ENCODE data around the gene CYP21A2.
"Not testable (repeated sequence)": the region's sequence is repeated elsewhere in the genome, so short reads cannot be mapped to it uniquely, and the experiment has no call there.

CYP21A2 gene

DNA sequence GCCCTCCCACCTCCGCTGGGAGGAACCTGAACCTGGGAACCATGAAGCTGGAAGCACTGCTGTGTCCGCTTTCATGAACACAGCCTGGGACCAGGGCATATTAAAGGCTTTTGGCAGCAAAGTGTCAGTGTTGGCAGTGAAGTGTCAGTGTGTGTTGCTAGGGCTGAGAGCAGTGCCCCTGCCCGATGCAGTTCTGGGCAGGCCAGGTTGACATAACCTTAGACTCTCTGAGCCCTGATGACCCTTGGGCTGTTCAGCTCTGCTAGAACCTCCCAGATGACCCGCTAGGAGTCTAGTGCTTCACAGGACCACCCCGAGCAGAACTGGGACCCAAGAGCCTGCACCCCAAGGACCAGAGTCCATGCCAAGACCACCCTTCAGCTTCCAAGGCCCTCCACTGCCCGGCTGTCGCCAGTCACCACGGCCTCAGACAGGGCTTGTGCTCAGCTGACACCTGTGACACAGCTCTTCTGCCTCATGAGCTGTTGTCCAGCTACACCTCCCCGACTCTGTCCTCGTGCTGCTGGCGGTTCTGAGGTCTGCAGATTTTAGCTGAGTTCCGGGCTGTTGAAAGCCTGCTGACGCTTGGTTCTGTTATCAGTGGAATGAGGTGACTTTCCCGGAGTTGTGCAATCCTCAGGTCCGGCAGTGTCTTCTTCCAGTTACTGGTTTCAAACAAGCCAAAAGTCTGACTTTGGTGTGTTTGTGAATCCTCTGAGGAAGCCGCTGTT, 2.8 kb upstream of the CYP21A2 start:
- not testable (repeated sequence) for DNase-seq

DNA sequence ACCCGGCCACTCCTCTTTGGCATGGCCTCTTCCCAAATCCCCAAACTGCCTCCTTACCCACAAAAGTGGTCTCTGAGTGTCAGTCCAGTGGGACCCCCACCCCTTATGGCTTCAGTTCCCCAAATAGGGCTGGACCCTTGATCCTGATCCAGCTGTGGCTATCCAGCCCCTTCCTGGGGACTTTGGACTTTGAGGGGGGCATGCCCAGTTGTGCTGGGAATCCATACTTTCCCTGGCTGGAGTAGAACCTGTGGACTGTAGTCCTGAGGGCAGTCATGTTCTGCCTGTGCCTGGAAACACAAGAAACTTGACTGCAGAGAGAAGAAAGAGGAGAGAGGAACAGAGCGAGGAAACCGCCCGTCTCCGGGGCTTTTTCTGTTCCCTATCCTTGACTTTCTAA, 1.1 kb upstream of the CYP21A2 start:
- not testable (repeated sequence) for DNase-seq

DNA sequence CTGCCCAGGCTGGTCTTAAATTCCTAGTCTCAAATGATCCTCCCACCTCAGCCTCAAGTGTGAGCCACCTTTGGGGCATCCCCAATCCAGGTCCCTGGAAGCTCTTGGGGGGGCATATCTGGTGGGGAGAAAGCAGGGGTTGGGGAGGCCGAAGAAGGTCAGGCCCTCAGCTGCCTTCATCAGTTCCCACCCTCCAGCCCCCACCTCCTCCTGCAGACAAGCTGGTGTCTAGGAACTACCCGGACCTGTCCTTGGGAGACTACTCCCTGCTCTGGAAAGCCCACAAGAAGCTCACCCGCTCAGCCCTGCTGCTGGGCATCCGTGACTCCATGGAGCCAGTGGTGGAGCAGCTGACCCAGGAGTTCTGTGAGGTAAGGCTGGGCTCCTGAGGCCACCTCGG, 663 bp downstream of the CYP21A2 start:
- not testable (repeated sequence) for DNase-seq

DNA sequence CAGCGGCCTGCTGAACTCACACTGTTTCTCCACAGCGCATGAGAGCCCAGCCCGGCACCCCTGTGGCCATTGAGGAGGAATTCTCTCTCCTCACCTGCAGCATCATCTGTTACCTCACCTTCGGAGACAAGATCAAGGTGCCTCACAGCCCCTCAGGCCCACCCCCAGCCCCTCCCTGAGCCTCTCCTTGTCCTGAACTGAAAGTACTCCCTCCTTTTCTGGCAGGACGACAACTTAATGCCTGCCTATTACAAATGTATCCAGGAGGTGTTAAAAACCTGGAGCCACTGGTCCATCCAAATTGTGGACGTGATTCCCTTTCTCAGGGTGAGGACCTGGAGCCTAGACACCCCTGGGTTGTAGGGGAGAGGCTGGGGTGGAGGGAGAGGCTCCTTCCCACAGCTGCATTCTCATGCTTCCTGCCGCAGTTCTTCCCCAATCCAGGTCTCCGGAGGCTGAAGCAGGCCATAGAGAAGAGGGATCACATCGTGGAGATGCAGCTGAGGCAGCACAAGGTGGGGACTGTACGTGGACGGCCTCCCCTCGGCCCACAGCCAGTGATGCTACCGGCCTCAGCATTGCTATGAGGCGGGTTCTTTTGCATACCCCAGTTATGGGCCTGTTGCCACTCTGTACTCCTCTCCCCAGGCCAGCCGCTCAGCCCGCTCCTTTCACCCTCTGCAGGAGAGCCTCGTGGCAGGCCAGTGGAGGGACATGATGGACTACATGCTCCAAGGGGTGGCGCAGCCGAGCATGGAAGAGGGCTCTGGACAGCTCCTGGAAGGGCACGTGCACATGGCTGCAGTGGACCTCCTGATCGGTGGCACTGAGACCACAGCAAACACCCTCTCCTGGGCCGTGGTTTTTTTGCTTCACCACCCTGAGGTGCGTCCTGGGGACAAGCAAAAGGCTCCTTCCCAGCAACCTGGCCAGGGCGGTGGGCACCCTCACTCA, 1.4 kb downstream of the CYP21A2 start:
- not testable (repeated sequence) for DNase-seq

DNA sequence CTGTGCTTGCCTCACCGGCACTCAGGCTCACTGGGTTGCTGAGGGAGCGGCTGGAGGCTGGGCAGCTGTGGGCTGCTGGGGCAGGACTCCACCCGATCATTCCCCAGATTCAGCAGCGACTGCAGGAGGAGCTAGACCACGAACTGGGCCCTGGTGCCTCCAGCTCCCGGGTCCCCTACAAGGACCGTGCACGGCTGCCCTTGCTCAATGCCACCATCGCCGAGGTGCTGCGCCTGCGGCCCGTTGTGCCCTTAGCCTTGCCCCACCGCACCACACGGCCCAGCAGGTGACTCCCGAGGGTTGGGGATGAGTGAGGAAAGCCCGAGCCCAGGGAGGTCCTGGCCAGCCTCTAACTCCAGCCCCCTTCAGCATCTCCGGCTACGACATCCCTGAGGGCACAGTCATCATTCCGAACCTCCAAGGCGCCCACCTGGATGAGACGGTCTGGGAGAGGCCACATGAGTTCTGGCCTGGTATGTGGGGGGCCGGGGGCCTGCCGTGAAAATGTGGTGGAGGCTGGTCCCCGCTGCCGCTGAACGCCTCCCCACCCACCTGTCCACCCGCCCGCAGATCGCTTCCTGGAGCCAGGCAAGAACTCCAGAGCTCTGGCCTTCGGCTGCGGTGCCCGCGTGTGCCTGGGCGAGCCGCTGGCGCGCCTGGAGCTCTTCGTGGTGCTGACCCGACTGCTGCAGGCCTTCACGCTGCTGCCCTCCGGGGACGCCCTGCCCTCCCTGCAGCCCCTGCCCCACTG, 2.3 kb downstream of the CYP21A2 start:
- not testable (repeated sequence) for DNase-seq

DNA sequence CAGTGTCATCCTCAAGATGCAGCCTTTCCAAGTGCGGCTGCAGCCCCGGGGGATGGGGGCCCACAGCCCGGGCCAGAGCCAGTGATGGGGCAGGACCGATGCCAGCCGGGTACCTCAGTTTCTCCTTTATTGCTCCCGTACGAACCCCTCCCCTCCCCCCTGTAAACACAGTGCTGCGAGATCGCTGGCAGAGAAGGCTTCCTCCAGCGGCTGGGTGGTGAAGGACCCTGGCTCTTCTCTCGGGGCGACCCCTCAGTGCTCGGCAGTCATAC, 2.8 kb downstream of the CYP21A2 start:
- DNase-seq = not testable (repeated sequence)

DNA sequence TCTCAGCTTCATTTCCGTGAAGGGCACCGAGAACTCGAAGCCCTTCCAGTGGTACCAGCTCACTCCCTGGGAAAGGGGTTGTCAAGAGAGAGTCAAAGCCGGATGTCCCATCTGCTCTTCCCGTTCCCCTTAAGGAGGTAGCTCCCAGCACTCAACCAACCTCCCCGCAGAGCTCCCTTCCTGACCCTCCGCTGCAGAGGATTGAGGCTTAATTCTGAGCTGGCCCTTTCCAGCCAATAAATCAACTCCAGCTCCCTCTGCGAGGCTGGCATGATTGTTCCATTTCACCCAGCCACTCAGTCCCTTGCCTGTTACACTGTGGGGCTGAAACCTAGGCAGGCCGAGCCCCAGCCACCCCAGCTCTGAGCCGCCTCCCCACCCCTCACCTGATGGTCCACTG, 3.2 kb downstream of the CYP21A2 start:
- DNase-seq = not testable (repeated sequence)

DNA sequence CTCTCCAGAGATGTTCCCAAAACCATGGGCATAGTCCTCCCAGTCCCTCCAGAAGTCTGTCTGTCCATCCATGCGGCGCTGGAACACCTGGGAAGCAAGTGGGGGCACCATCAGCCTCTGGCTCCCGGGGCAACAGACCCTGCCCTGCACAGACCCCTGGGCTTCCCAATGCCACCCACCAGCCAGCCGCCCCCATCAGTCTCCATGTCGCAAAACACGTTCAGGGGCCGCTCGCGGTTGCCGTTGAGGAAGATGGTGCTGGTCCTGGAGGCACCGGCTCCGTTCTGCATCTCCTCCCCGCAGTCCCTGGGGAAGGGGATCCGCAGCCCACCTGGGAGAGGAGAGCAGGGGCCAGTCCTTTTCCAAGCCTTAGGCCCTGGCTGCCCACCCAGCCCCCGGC, 4.1 kb downstream of the CYP21A2 start:
- not testable (repeated sequence) for DNase-seq

DNA sequence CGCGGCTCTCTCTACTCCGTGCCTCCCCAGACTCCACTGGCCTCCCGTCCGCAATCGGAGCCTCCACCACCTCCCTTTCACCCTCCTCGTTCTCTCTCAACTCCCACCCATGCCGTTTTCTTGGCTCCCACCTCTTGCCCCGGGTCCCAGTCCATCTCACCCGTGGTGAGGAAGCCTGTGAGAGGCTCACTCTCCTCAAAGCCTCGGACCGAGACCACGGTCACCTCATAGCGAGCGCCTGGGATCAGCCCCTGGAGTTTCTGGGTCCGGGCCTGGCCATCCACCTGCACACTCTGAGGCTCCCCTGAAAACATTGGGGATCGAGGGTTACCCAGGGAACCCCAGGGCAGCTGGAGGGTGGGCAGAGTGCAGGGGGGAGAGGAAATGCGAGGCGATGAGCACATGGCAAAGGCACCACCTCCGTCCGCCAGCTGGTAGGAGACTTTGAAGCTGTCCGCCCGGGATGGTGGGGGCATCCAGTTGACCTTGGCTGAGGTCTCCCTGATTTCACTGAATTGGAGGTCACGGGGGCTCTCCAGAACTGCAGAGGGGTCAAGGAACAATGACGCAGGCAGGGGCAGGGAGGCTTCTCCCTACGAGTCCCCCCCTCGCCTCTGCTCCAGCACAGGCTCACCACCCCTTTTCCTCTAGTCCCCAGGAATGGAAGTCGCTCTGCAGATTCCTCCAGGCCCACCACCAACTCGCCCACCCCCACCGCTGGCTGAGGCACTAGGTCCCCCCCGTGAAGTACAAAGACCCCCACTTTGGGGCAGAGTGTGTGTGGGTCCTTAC, 5.6 kb downstream of the CYP21A2 start:
- DNase-seq = not testable (repeated sequence)

DNA sequence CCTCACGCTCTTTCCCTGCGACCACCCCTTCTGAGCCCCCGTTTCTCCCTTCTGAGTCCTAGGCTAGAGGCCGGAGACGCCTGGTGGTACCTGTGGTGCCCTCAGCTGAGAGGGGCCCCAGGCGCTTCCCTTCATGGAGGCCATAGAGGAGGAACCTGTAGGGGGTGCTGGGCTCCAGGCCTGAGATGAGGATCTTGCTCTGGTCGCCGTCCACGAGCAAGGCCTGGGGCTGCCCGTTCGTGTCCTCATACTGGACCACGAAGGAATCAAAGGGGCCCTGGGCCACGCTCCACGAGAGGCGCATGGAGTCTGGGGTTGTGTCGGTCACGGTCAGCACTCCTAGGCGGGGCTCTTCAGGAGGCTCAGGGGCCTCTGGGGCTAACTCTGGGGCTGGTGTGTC, 6.7 kb downstream of the CYP21A2 start:
- DNase-seq = not testable (repeated sequence)

DNA sequence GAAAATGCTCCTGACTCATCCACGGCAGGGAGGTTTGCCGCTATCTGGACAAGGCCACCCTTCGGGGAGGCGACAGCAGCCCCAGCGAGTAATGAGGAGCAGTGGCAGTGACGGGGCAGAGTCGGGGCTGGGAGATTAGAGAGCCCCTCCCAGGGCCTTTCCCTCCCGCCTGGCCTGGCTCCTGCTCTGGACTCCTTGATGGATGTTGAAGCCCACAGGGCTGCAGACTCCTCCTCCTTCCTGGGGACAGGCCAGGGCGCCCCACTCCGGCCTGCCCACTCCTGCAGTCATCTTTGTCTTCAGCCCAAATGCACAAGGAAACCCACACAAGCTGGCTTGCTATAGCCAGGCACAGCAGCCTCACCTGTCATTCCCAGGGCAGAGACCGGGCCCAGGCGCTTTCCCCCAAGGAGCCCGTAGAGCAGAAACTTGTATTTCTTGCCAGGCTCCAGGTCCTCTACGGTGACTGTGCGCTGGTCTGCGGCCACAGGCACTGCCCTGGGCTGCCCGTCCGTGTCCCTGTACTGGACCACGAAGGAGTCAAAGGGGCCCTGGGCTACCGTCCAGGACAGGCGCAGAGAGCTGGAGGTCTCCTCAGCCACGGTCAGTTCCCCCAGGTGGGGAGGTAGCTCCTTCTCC, 7.7 kb downstream of the CYP21A2 start:
- no peak for DNase-seq

DNA sequence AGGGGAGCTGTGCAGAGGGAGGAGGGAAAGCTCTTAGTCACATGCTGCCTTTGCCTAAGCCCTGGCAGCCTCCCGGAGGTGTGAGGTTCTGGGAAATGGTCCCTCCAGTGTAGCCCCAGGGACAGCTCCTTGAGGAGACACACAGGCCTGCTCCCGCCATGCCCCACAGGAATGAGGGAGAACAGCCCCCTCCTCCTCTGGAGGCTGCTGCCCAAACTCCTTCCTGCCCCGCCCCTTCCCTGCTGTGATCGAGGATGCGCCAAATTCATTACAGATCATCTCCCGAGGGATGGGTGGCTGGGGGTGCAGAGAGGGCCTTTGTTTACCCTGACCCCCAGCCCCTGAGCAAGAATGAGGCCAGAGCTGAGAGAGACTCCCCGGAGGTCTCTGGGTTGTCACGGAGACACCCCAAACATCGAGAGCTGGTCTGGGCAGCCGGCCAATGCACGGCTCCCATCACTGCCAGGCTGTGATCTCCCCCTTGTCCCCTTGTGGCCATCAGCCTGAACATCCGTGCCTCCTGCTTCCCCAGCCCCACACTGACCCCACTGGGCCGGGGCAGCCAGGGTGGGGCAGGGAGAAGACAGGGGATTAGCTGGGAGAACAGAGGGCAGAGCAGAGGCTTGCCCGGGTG, 8.4 kb downstream of the CYP21A2 start:
- no peak for DNase-seq

DNA sequence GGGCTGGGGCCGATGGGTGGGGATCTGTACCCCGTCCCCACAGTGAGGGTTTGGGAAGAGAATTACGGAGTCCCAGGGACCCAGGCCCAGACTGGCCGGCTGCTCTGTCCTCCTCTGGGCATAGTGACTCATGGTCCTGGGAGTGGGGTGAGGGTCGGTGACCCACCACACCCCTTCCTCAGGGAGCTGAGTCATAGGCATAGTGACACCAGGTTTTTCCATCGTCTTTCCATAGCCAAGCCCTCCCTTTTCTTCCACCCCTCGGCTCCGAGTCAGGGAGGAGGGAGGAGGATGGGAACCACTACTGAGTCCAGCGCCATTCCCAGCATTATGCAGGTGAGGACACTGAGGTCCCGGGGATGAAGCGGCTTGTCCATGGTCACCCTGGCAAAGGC, 8.9 kb downstream of the CYP21A2 start:
- no peak for DNase-seq

DNA sequence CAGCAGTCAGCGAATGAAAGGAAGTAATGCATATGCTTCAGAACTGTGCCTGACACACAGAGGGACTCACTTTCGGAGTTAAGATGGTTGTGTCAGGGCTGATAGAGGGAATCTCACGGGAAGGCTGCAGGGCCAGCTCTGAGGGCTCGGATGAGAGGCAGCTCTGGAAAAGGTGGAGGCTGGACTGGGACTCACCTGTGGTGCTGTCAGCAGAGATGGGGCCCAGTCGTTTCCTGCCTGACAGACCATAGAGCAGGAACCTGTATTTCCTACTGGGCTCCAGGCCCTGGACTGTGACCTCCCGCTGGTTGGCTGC, 9.3 kb downstream of the CYP21A2 start:
- DNase-seq = no peak

DNA sequence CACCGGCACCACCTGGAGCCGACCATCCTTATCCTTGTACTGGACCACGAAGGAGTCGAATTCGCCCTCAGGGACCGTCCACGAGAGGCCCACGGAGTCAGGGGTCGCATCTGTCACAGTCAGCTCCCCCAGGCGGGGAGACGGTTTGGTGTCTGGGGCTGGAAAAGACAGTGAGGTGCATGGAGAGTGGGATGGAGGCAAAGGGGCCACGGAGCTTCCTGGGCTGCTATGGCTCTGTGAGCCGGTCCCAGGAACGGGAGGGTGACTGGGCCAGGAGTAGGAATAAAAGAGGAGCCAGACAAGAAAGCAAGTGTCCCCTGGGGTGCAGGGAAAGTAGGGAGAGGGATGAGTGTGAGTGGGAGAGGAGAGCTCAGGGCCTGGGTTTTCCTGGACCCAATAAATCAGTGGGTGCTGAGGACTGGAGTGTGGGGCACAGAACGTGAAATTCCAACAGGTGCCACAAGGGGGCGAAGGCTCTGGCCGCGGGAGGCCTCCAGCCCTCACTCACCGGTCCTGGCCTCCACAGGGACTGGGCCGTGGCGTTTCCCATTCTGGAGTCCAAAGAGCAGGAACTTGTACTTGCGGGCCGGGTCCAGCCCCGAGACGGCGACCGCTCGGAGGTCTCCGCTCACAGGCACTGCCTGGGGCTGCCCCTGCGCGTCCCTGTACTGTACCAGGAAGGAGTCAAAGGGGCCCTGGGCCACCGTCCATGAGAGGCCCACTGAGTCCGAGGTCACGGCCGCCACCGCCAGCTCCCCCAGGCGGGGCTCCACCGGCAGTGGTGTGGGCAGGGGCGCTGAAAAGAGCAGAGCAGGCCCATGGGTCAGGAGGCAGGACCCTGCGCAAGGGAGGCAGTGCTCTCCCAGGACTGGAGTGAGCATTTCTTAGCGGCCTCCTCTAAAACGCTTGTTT, 9.9 kb downstream of the CYP21A2 start:
- DNase-seq = no peak

DNA sequence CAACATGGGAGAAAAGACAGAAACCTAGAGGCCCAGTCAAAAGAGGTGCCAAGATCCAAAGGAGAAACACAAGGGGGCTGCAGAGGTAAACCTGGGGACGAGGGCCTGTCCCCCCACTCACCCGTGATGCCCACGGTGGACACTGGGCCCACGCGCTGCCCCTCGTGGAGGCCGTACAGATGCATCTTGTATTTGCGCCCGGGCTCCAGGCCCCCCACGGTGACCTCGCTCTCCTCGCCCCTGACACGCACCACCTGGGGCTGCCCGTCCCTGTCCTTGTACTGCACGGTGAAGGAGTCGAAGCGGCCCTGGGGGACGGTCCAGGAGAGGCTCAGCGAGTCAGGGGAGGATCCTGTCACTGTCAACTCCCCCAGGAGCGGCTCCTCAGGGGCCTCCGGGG, 10.9 kb downstream of the CYP21A2 start:
- not testable (repeated sequence) for DNase-seq

DNA sequence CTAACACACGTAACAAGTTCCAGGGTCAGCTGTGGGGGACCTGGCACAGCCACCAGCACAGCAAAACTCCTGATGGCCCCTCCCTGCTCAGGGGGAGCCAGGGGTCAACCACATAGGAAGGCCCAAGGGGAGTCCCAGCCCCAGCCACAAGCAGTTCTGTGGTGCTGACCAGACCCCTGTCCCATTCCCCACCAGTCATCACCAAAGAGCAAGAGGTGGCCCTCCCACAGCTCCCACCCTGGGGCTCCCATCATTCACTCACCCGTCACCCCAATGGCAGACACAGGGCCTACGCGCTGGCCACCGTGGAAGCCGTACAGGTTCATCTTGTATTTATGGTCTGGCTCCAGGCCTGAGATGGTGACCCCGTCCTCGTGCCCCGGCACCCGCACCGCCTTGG, 11.5 kb downstream of the CYP21A2 start:
- not testable (repeated sequence) for DNase-seq

DNA sequence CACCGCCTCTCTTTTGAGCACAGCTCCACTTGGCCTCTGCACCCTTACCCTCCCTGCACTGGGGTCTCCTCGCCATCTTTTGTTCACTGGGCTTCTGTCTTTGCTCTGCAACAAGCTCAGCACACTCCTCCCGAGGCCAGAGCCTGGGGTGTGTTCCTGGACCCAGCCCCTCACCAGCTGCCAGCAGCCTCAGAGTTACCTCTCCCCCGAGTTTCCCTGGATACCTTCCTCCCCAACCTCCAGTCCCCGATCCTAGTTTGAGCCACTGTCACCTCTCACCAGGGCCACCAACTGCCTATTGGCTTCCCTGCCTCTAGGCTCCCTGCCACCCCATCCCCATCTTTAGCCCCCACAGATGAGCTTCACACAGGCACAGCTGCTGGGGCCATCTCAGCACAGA, 12.3 kb downstream of the CYP21A2 start:
- no peak for DNase-seq

DNA sequence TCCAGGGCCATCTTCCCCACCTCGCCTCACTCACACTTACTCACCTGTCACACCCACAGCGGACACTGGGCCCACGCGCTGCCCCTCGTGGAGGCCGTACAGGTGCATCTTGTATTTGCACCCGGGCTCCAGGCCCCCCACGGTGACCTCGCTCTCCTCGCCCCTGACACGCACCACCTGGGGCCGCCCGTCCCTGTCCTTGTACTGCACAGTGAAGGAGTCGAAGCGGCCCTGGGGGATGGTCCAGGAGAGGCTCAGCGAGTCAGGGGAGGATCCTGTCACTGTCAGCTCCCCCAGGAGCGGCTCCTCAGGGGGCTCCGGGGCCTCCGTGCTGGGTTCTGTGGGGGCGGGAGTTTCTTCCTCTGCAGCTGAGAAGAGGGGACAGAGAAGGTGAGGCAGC, 14.4 kb downstream of the CYP21A2 start:
- DNase-seq = not testable (repeated sequence)

DNA sequence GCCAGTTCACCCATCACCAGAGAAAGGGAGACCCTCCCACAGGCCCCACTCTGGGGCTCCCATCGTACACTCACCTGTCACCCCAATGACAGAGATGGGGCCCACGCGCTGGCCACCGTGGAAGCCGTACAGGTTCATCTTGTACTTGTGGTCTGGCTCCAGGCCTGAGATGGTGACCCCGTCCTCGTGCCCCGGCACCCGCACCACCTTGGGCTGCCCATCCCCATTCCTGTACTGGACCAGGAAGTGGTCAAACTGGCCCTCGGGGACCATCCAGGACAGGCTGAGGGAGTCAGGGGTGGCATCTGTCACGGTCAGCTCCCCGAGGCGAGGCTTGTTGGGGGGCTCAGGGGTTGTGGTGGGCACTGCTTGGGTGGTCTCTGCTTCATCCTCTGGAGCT, 15.1 kb downstream of the CYP21A2 start:
- not testable (repeated sequence) for DNase-seq

DNA sequence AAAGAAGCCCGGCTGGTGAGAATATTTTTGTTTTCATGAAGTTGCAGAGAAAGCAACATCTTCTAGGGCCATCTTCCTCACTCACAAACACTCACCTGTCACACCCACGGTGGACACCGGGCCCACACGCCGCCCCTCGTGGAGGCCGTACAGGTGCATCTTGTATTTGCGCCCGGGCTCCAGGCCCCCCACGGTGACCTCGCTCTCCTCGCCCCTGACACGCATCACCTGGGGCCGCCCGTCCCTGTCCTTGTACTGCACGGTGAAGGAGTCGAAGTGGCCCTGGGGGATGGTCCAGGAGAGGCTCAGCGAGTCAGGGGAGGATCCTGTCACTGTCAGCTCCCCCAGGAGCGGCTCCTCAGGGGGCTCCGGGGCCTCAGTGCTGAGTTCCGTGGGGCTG, 17.5 kb downstream of the CYP21A2 start:
- DNase-seq = not testable (repeated sequence)
